HG03558 (cell line): ENCODE measurements around the gene FLT4.
"Not testable (repeated sequence)": the region's sequence is repeated elsewhere in the genome, so short reads cannot be mapped to it uniquely, and the experiment has no call there.

Source experiments
- ATAC-seq: cut with Tn5 transposase; IDR thresholded peaks from one replicate; pipeline ENCODE4 v1.9.1; 2021; ENCODE audit warnings: moderate number of reproducible peaks; ENCODE audit not compliant: unreplicated experiment; ENCODE audit errors: extremely low read depth

Gene FLT4

GRCh38 chr5:180649297-180650039 is at the start of gene FLT4:
FLT4 (minus strand) TSS chr5:180649600; CDS start chr5:180649545, 55 bp downstream.
- no peak for ATAC-seq

GRCh38 chr5:180699042-180699441 is 49.6 kb upstream of the FLT4 start:
- no peak for ATAC-seq

- no peak for ATAC-seq
These were observed 46.7 kb upstream of the FLT4 start for GRCh38 chr5:180696116-180696515.

GRCh38 chr5:180692429-180692828 is 43.0 kb upstream of the FLT4 start:
- ATAC-seq = no peak

GRCh38 chr5:180691046-180691445 is 41.6 kb upstream of the FLT4 start:
- ATAC-seq = no peak

GRCh38 chr5:180690562-180690961 is 41.2 kb upstream of the FLT4 start:
- no peak for ATAC-seq

- ATAC-seq = no peak
These were observed 40.4 kb upstream of the FLT4 start for GRCh38 chr5:180689775-180690174.

- no peak for ATAC-seq
These were observed 39.8 kb upstream of the FLT4 start for GRCh38 chr5:180689071-180689694.

- ATAC-seq = no peak
These were observed 39.1 kb upstream of the FLT4 start for GRCh38 chr5:180688330-180689070.

GRCh38 chr5:180686799-180687198 is 37.4 kb upstream of the FLT4 start:
- ATAC-seq = not testable (repeated sequence)

GRCh38 chr5:180684623-180685161 is 35.3 kb upstream of the FLT4 start:
- no peak for ATAC-seq

- no peak for ATAC-seq
These were observed 34.0 kb upstream of the FLT4 start for GRCh38 chr5:180683220-180683922.

- no peak for ATAC-seq
These were observed 33.2 kb upstream of the FLT4 start for GRCh38 chr5:180682560-180682959.

- ATAC-seq = not testable (repeated sequence)
These were observed 32.6 kb upstream of the FLT4 start for GRCh38 chr5:180682008-180682407.

- ATAC-seq = not testable (repeated sequence)
These were observed 28.9 kb upstream of the FLT4 start for GRCh38 chr5:180678319-180678718.

- no peak for ATAC-seq
These were observed 25.7 kb upstream of the FLT4 start for GRCh38 chr5:180675036-180675635.

GRCh38 chr5:180674090-180674475 is 24.7 kb upstream of the FLT4 start:
- not testable (repeated sequence) for ATAC-seq

GRCh38 chr5:180673371-180674089 is 24.1 kb upstream of the FLT4 start:
- ATAC-seq = no peak

GRCh38 chr5:180671958-180672524 is 22.6 kb upstream of the FLT4 start:
- ATAC-seq = not testable (repeated sequence)
